Measurements from ENCODE around the gene DCDC2C. TPM values are rescaled to one million over a fixed set of nuclear protein-coding genes. Genes with fewer than 3 reads are reported as not detected.

The DCDC2C gene
- total RNA-seq, 3 donors from 2014 or later, result 0.35 TPM; not detected in 2

DNA sequence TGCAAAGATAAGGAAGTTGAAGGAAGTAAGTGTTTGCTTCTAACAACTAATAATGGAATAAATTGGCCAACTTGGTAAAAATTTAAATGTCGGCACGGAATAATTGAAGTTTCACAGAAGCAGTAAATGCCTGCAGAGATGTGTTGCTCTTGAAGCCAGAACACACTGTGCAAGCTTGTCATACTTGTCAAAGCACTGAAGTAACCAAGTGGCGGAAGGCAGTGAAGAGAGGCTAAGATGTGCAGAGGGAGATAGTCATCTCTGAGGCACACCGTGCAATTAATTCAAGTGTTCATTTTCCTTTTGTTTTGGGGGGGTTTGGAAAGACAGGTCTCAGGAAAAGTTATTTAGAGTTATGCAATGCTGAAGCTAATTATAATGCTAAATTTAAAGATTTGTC lies 5.2 kb downstream of the DCDC2C start:
- Histone ChIP-seq H3K4me1 (ENCODE audit: low read depth) (no peaks in the 10 kb centered on the region), H3K36me3 (ENCODE audit: low read depth) (no peaks in the 10 kb centered on the region), H3K4me3 (no peak overlapping the region), H3K9me3 (no peaks in the 10 kb centered on the region)
- DNase-seq (no peak), ATAC-seq (no peak)
- TF ChIP-seq, protein P1, sequence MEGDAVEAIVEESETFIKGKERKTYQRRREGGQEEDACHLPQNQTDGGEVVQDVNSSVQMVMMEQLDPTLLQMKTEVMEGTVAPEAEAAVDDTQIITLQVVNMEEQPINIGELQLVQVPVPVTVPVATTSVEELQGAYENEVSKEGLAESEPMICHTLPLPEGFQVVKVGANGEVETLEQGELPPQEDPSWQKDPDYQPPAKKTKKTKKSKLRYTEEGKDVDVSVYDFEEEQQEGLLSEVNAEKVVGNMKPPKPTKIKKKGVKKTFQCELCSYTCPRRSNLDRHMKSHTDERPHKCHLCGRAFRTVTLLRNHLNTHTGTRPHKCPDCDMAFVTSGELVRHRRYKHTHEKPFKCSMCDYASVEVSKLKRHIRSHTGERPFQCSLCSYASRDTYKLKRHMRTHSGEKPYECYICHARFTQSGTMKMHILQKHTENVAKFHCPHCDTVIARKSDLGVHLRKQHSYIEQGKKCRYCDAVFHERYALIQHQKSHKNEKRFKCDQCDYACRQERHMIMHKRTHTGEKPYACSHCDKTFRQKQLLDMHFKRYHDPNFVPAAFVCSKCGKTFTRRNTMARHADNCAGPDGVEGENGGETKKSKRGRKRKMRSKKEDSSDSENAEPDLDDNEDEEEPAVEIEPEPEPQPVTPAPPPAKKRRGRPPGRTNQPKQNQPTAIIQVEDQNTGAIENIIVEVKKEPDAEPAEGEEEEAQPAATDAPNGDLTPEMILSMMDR (IDR thresholded peaks at IDR 0.05), result no peak
- intact Hi-C loops (cut with DNase I, micrococcal nuclease), result no loop called here

DNA sequence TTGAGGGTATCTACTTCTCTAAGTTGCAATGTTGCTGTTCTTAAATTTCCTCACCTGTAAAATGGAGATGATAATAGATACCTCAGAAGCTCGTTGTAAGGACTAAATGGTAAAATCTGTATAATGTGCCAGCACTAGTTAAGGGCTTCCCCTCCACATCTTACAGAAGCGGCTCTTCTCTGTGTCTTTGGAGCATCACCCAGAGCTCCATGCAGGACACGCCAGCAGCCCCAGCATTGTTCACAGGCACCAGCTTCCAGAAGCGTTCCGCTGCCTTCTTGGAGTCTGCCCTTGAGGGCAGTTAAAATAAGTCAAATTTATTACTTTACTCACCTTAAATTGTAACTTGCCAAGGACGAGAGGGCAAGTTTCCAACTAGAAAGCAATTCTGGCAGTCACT lies 5.8 kb downstream of the DCDC2C start:
- TF ChIP-seq, protein P1 (IDR thresholded peaks at IDR 0.05), result no peak
- intact Hi-C loops (cut with DNase I, micrococcal nuclease), result no loop called here
- H3K36me3 ChIP-seq (ENCODE audit: low read depth), result no peaks in the 10 kb centered on the region
- no peak for ATAC-seq
- H3K4me3 ChIP-seq, result no peak overlapping the region
- H3K9me3 ChIP-seq, result no peaks in the 10 kb centered on the region
- no peak for DNase-seq
- H3K4me1 ChIP-seq (ENCODE audit: low read depth), result no peaks in the 10 kb centered on the region

DNA sequence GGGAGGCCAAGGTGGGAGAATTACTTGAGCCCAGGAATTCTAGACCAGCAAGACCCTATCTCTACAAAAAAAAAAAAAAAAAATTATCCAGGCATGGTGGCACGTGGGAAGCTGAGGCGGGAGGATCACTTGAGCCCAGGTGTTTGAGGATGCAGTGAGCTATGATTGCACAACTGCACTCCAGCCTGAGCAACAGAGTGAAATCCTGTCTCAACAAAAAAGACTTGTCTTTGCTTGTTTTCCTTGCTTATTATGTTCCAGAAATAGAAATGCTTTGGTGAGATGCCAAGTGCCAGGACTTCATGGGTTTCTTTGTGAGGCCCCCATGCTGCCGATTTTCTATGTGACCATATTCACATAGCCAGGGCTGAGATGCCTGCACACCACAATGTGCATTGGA lies 9.0 kb downstream of the DCDC2C start:
- DNase-seq (no peak), ATAC-seq (no peak)
- H3K9me3 ChIP-seq, result no peaks in the 10 kb centered on the region
- no peaks in the 10 kb centered on the region for H3K36me3 ChIP-seq (ENCODE audit: low read depth)
- H3K4me1 ChIP-seq (ENCODE audit: low read depth), result no peaks in the 10 kb centered on the region
- intact Hi-C loops (cut with DNase I, micrococcal nuclease), result no loop called here
- H3K4me3 ChIP-seq, result no peak overlapping the region
- TF ChIP-seq, protein P1 (IDR thresholded peaks at IDR 0.05), result no peak

DNA sequence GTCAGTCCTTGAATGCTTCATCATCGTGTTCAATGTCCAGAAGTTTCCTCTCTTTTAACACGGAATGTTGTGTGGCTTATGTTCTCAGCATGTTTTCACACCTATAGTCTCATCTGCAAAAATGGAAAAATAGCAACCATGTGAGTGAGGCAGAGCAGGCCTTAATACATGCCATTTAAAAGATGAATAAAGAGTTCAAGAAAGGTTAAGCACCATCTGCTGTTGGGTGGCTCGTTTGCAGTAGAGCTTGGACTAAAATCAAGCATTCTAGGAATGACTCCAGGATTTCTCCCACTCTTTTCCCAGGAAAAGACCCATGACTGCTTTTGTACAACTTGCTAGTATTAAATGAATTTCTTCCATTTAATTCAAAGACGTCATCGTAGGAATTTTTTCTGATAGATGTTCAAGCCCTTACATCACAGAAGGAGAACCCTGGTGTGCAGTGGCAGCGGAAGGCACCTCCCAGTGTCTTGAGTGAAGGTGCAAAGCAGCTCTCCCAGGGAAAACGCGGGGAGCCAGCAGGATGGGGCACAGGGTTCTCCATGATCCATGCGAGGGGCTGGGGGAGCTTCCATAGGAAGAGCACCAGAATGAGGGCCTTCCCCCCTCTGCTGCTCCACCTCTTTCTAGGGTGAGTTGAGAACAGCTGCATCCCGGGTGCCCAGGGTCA lies 9.6 kb downstream of the DCDC2C start:
- intact Hi-C loops (cut with DNase I, micrococcal nuclease), result no loop called here
- no peaks in the 10 kb centered on the region for H3K4me1 ChIP-seq (ENCODE audit: low read depth)
- no peaks in the 10 kb centered on the region for H3K9me3 ChIP-seq
- TF ChIP-seq, protein P1 (IDR thresholded peaks at IDR 0.05), result no peak
- ATAC-seq, result no peak
- no peak overlapping the region for H3K4me3 ChIP-seq
- DNase-seq, result no peak
- no peaks in the 10 kb centered on the region for H3K36me3 ChIP-seq (ENCODE audit: low read depth)

DNA sequence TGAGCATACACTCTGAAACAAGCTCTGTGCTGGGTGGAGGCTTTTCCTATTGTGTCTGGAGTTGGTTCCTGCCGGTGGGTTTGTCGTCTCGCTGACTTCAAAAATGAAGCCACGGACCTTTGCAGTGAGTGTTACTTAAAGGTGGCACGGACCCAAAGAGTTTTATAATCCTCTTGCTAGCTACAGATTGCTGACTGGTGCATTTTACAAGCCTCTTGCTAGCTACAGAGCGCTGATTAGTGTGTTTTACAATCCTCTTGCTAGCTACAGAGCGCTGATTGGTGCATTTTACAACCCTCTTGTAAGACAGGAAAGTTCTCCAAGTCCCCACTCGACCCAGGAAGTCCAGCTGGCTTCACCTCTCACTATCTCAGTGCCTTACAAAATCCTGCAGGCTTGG lies 15.3 kb downstream of the DCDC2C start:
- DNase-seq, result no peak
- intact Hi-C loops (cut with DNase I, micrococcal nuclease), result no loop called here
- TF ChIP-seq, protein P1 (IDR thresholded peaks at IDR 0.05), result no peak
- Histone ChIP-seq H3K36me3 (ENCODE audit: low read depth) (no peaks in the 10 kb centered on the region), H3K4me3 (no peak overlapping the region), H3K9me3 (no peaks in the 10 kb centered on the region), H3K4me1 (ENCODE audit: low read depth) (no peaks in the 10 kb centered on the region)
- ATAC-seq, result no peak

DNA sequence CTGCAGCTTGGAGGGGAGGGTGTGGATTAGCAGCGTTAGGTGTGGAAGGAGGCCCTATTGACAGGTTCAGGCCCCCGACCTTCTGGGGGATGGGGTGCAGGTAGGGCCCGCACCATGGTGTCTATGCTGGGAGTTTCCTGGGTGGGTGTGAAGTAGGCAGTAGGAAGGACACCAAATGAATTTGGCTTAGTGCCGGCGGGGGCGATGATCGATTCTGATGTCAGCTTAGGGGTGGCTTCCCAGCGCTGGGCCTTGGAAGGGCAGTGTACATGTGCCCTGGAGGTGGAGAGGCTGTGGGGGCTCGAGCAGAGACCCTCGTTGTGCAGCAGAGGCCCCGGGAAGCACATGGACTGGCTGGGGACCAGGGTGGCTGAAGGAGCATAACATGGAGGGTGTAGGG lies 21.6 kb downstream of the DCDC2C start:
- Histone ChIP-seq H3K4me1 (ENCODE audit: low read depth) (no peaks in the 10 kb centered on the region), H3K4me3 (no peak overlapping the region), H3K36me3 (ENCODE audit: low read depth) (no peaks in the 10 kb centered on the region), H3K9me3 (no peaks in the 10 kb centered on the region)
- ATAC-seq, result no peak
- DNase-seq, result no peak
- TF ChIP-seq, protein P1 (IDR thresholded peaks at IDR 0.05), result no peak
- intact Hi-C loops (cut with DNase I, micrococcal nuclease), result no loop called here
